Measurements from ENCODE around the gene FGF11.

- TF ChIP-seq POLR2A (IDR thresholded peaks at IDR 0.05) (no peak), CTCF (IDR thresholded peaks at IDR 0.05 in 8 of 11, conservative IDR thresholded peaks at IDR 0.05 in 3 of 11) (no peak), POLR2AphosphoS5 (IDR thresholded peaks at IDR 0.05) (no peak)
Measured at GRCh38 chr17:7490144-7490543, 50.8 kb downstream of the FGF11 start.

Measured in spleen (tissue), 7 donors.